KG1 (cell line): ENCODE measurements around the gene INTS6.
A peak's percentile ranks its signal among the peaks of the same experiment; 100 is the strongest.

ENCODE experiments used
- DNase-seq: peaks from one replicate; lab custom pipeline; 2025; lab: John Stamatoyannopoulos, UW

INTS6 gene, protein sequence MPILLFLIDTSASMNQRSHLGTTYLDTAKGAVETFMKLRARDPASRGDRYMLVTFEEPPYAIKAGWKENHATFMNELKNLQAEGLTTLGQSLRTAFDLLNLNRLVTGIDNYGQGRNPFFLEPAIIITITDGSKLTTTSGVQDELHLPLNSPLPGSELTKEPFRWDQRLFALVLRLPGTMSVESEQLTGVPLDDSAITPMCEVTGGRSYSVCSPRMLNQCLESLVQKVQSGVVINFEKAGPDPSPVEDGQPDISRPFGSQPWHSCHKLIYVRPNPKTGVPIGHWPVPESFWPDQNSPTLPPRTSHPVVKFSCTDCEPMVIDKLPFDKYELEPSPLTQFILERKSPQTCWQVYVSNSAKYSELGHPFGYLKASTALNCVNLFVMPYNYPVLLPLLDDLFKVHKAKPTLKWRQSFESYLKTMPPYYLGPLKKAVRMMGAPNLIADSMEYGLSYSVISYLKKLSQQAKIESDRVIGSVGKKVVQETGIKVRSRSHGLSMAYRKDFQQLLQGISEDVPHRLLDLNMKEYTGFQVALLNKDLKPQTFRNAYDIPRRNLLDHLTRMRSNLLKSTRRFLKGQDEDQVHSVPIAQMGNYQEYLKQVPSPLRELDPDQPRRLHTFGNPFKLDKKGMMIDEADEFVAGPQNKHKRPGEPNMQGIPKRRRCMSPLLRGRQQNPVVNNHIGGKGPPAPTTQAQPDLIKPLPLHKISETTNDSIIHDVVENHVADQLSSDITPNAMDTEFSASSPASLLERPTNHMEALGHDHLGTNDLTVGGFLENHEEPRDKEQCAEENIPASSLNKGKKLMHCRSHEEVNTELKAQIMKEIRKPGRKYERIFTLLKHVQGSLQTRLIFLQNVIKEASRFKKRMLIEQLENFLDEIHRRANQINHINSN

GRCh38 chr13:51452361-51453206 lies at the start of gene INTS6:
TSS of gene INTS6 (minus strand) at chr13:51453036. CDS start at chr13:51452525, 511 bp downstream.
- peak; percentile 95 for DNase-seq

DNA sequence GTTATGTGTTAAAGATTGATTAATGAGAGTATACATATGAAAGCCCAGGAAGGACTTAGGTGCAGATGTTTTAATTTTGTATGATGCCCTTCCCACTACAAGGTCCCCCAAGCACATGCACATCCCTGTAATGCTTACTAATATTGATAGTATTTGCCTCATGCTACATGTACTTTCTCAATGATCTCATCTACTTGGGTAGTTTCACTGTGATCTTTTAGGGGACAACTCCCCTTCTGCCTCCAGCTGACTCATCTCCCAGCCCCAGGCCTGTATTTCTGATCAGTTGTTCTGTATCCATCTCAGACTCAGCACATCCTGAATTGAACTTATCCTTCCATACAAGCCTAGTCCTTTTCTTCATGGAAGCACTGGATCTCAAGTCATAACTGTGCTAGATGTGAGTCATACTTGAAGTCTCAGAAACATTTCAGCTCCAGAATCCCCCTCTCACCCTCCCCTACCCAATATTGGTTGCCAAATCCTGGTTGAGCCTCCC lies 49.4 kb upstream of the INTS6 start:
- DNase-seq: peak; percentile 33

DNA sequence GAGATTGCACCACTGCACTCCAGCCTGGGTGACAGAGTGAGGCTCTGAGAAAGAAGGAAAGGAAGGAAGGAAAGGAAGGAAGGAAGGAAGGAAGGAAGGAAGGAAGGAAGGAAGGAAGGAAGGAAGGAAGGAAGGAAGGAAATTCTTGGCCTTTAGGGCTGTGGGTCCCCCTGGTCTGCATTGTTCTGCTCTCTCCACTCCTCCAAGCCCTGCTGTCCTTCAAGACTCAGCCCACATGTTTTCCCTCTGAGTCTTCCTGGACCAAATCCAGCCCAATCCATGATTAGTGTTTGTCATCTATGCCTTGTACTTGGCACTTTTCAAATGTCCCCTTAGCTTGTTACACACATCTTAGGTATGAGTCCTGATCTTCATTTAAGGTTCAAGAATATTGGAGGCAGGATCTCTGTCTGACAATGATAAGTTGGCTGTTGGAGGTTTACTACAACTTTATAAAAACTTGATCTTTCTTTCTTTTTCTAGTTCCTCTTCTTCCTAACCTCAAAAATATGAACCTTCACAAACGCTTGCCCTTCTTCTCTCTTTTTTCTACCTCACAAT lies 48.8 kb upstream of the INTS6 start:
- DNase-seq: no peak

- no peak for DNase-seq
These were observed 48.3 kb upstream of the INTS6 start for GRCh38 chr13:51501096-51501495.

- DNase-seq: no peak
These were observed 47.9 kb upstream of the INTS6 start for GRCh38 chr13:51500687-51501086.

DNA sequence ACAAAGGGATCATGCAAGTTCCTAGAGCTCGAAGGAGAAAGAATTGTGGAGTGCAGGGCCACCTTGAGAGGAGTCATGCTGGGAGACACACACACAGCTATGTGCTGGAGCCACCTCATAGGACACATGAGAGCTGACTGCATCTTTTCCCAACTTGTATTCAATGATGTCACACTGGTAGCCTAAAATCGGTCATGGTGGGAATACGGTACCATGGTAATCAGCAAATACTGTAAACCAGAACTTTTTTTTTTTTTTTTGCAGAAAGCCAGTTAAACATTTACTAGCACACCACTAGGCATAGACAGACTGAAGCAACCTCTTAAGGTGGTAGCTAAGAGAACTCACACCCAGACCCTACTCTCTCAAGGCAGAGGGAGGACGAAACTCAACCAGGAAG lies 47.0 kb upstream of the INTS6 start:
- DNase-seq: no peak

- no peak for DNase-seq
These were observed 42.5 kb upstream of the INTS6 start for GRCh38 chr13:51495316-51495715.

DNA sequence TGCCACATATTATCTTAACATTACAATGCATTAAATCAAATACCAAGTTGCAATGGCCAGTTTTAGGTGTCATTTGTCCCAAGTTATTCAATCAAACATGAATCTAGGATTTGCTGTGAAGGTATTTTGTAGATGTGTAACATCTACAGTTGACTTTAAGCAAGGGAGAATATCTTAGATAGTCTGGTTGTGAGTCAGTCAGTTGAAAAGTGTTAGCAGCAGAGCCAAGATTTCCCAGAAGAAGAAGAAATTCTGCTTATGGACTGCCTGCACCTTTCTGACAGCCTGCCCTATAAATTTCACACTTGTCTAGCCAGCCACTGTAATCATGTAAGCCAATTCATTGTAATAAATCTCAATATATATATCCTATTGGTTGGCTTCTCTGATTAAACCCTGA lies 41.3 kb upstream of the INTS6 start:
- no peak for DNase-seq

GRCh38 chr13:51488212-51488611 lies 35.4 kb upstream of the INTS6 start:
- DNase-seq: no peak

DNA sequence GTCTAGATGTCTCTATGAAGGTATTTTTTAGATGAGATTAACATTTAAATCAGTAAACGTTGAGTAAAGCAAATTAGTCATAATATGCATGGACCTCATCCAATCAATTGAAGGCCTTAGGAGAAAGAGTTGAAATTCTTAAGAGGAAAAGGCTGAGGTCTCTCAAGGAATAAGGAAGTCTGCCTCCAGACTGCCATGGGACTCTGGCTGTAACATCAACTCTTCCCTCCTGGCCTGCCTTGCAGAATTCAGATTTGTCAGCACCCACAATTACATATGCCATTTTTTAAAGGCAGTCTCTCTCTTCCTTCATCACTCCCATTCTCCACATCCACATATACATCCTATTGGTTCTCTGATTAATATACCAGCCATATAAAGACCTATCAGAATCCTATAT lies 28.8 kb upstream of the INTS6 start:
- no peak for DNase-seq

DNA sequence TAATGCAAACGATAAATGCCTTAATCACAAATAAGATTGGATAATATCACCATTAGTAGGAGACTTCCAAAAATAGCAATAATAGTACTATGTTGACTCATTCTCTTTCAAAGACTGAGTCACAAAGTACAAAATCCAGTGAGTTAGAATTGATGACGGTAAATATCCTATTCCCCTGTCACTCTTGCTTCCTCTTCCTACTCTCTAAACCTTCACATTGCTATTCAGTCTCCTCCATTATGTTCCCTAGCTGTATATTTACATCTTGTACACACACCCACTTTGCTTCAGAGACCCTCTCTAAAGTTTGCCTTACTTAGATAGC lies 26.3 kb upstream of the INTS6 start:
- DNase-seq: no peak

DNA sequence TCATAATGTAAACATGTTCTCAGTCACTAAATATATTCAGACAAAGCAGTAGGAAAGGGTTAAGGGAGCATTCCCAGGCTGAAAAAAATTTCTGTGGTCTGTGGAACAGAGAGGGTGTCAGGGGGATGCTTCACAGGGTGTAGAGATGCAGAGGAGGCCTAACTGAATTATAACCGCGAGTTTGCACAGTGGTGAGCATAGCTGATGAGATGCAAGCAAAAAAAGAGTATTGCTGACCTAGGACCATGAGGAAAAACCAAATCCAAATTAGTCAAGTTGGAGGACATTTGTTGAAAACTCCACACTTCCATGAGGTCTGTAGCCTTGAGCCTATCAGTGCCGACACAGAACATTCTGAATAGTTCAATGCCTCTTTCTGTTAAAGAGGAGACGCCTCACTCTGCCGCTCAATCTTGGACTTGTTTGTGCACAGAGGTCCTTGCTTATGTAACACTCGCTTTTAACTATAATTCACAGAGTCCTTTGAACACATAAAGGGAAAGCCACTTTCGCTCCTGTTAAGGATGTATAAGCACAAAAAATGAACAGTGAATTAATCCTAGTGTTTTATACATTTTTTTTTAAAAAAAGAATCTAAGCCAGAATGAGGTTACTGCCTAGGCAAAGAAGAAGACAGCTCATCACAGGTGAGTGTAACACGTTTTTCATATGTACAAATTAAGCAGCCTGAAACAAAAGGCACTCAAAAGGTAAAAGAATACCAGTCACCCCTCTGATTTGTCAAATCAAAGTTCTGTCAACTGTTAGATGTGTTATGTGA lies 25.8 kb upstream of the INTS6 start:
- DNase-seq: no peak

GRCh38 chr13:51477653-51478324 lies 25.0 kb upstream of the INTS6 start:
- DNase-seq: no peak

DNA sequence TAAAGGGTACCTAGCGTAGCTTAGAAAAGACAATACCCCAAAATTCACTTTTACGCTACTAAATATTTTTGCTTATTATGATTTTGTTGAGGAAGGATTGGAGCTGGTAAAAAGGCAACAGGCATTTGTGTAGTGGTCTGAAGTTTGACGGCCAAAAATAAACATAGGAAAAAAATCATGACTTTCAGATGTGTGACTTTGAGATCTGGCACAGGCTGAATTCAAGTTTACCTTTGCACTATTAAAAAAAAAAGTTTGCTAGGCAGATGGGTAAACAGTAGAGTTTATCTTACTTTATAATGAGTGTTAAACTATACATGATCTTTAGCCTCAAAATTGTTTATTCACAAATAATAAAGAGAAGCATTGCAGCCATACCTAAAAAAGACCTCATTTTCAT lies 24.3 kb upstream of the INTS6 start:
- no peak for DNase-seq

DNA sequence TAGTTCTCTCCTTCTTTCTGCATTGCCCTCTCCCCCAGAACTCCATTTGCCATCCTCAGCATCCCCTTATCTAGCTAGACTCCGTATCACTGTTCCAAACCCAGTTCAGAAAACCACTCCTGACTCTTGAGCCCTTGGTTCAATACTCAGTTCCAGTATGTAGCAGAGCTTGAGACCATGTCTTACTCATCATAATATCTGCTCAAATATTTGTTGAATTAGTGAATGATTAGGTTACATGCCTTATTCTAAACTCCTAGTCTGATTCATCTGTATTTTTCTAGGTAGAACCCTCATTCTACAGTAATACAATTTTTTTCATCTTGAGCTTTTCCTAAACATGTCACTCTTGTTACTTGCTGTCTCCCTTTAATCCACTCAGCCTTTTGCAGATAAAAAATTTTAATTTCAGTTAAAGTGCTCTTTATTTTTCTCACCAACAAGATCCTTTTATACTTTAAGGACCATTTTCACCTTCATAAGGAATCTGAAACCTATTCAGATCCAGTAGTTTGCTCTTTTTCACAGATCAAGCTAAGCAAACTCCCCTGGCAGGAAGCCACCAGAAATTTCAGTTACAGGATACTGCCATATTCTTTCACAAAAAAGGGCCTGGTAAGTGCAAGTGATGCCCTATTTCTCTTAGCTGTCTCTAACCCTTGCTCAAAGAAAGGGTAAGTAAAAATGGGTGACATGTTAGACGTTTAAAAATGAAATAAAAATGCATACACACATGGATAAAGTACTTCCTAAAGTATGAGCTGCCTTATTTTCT lies 23.1 kb upstream of the INTS6 start:
- no peak for DNase-seq

GRCh38 chr13:51469790-51470189 lies 17.0 kb upstream of the INTS6 start:
- DNase-seq: no peak

GRCh38 chr13:51467730-51468129 lies 14.9 kb upstream of the INTS6 start:
- no peak for DNase-seq

DNA sequence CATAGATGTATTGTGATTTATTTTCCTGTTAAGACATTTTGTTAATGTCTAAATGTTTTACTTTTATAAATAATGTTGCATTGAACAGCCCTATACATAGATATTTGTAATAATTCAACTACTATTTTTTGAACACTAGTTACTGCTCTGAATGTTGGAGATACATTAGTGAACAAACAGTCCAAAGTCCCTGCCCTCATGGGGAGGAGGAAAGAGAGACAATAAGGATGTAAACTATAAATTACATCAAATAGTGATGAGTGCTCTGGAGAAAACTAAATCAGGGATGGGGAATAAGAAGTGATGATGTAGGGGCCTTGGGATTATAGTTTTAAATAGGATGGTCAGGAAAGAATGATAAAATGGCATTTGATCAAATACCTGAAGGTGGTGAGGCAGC lies 12.3 kb upstream of the INTS6 start:
- DNase-seq: no peak

GRCh38 chr13:51457086-51457815 lies 4.4 kb upstream of the INTS6 start:
- DNase-seq: no peak
